ENCODE measurements around the gene PARP1.
"Not testable (repeated sequence)": the region's sequence is repeated elsewhere in the genome, so short reads cannot be mapped to it uniquely, and the experiment has no call there.

Gene PARP1

GRCh38 chr1:226407497-226408284 is at the start of gene PARP1:
Gene PARP1 (minus strand): TSS chr1:226408093. CDS start chr1:226407929, 164 bp downstream.
- peak; percentile 90 for DNase-seq

DNA sequence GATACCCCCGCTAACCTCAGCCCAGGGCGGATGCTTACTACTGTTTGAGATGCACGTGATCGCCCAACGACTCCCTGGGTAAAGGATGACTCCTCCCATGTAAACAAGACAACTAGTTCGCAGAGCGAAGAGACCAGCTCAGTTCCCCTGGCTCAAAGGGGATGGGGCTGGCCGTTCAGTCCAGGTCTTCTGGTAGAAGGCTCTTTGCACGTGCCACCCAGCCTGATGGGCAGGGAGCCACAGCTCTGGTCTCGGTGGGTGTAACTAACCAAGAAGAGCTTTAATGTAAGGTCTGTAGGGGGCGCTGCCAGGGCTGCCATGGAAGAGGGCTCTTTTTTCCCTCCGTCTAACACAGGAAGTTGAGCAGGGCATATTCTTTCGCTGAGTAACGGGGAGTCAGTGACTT is 49.4 kb upstream of the PARP1 start:
- DNase-seq = peak; percentile 41

DNA sequence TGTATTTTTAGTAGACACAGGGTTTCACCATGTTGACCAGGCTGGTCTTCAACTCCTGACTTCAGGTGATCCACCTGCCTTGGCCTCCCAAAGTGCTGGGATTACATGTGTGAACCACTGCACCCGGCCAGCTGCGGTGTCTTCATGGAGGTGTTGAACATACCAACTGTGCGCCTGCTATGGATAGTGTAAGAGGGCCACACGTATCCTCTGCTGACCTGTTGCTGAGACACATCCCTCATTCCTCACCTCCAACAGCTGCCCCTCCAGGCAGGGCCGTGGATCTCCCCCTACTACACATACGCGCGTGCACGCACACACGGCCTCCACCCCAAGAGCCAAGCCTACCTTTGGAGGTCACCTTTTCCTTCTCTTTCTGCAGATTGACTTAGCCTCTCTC is 48.0 kb upstream of the PARP1 start:
- no peak for DNase-seq

DNA sequence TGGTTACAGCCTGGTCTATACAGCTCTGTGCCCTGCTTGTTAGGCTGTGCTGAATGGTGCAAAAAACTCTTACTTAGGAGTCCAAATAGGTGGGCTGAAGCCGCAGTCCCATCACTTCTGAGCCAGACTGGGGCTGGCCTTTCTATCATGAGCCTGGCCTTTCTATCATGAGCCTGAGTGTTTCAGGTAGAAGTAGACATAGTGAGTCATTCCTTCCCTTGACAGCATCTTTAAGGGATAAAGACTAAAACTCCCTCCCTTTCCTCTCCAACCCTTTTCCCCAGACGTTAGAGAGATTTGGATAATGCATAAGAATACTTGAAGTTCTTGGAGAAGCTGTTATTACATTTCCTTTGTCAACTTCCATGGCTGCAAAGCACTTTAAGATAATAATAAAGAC is 46.5 kb upstream of the PARP1 start:
- DNase-seq = no peak

DNA sequence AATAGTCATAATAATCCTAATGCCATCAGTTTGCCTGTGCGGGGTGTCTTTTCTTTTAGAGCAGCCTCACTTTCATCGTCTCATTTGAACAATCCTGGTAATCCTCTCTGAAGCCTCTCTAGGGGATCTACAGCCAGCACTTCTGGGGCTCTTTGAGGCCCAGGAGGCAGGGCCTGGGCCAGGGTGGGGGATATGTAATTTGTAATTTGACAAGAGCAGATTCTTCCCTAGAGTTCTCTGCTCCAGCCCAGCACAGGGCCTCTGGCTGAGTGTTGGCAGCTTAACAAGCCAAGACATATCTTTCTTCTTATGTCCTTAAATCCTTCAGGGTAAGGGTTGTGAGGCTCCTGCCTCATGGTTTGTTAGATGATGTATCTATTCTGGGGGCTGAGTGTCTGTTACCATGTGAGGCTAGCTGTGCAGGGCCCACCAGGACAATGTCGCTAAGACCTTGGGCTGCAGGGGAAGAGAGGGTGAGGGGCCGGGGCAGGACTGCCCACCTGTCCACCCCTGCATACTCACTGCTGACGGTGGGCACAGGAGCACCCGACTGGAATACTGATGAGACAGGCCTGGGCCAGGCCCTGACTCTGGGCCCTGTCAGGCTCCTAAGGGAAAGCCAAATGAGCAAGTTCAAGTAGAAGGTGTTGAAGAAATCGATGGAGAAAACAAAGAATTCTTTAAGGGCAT is 45.3 kb upstream of the PARP1 start:
- DNase-seq = no peak

DNA sequence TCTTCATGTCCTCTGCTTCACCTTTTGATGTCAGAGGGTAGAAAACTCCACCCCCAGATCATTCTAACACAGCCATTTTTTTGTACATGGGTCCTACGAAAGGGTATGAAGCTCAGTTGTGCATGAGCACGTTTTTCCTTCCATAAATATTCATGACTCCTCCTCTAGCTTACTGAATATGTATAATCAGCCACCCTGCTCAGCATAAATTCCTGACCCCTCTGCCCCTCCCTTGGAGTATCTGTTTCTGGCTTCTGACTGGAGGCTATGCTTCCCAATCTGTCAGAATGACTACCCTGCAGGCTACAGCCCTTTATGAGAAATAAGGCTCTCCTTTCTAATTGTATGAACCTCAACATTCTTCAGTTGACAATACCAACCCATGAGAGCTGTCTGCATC is 42.8 kb upstream of the PARP1 start:
- no peak for DNase-seq

- no peak for DNase-seq
Observed at GRCh38 chr1:226449823-226450222, 41.9 kb upstream of the PARP1 start.

GRCh38 chr1:226447932-226448665 is 40.2 kb upstream of the PARP1 start:
- no peak for DNase-seq

DNA sequence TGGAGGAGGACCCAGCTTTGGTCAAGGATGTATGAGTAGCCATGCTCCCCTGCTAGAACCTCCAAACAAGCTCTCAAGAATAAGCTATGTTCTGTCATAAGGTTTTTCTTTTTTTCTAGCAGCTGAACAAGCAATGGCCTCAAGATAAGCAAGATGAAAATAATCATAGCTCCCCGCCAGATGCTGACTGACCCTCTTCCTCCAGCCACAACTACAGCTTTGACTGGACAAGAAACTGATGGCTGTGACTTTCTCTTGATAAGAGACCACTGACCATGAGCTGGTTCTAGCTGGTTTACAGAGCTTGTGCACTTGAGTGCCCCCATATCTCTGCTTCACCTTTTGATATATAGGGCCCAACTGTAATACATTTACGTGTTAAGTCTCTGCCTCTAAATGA is 38.2 kb upstream of the PARP1 start:
- no peak for DNase-seq

GRCh38 chr1:226444901-226445300 is 37.0 kb upstream of the PARP1 start:
- peak; percentile 24 for DNase-seq

- DNase-seq = no peak
Observed at GRCh38 chr1:226443439-226443838, 35.5 kb upstream of the PARP1 start.

- no peak for DNase-seq
Observed at GRCh38 chr1:226443033-226443432, 35.1 kb upstream of the PARP1 start.

DNA sequence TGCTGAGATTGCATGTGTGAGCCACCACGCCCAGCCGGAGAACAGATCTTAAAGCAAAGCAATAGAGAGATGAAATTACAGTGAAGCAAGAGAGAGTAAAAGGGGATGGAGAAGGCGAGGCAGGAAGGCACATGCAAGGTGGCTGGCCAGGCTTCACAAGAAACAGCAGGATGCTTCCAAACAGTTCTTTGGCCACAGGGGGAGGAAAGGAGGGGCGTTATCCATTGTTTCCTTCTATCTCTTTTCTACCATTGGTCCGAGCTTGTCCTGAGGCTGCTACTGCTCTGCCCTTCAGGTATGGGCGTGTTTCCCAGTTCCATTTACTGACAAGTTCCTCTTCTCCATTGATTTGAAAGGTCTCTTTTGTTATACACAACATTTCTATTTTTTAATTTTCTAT is 33.7 kb upstream of the PARP1 start:
- no peak for DNase-seq

DNA sequence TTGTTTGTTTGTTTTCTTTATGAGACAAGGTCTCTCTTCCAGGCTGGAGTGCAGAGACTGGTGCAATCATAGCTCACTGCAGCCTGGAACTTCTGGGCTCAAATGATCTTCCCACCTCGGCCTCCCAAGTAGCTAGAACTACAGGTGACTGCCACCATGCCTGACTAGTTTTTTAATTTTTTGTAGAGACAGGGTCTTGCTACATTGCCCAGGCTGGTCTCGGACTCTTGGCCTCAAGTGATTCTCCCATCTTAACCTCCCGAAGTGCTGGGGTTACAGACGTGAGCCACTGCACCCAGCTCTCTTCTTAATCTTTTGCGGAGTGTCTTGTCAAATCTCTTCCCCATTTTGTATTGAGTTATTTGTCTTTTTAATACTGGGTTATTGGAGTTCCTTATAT is 32.6 kb upstream of the PARP1 start:
- no peak for DNase-seq

GRCh38 chr1:226438007-226438406 is 30.1 kb upstream of the PARP1 start:
- DNase-seq = no peak

GRCh38 chr1:226436855-226437491 is 29.1 kb upstream of the PARP1 start:
- no peak for DNase-seq

- no peak for DNase-seq
Observed at GRCh38 chr1:226436472-226436854, 28.6 kb upstream of the PARP1 start.

- DNase-seq = no peak
Observed at GRCh38 chr1:226433341-226433720, 25.4 kb upstream of the PARP1 start.

GRCh38 chr1:226432586-226433340 is 24.9 kb upstream of the PARP1 start:
- DNase-seq = no peak

GRCh38 chr1:226431898-226432297 is 24.0 kb upstream of the PARP1 start:
- not testable (repeated sequence) for DNase-seq

DNA sequence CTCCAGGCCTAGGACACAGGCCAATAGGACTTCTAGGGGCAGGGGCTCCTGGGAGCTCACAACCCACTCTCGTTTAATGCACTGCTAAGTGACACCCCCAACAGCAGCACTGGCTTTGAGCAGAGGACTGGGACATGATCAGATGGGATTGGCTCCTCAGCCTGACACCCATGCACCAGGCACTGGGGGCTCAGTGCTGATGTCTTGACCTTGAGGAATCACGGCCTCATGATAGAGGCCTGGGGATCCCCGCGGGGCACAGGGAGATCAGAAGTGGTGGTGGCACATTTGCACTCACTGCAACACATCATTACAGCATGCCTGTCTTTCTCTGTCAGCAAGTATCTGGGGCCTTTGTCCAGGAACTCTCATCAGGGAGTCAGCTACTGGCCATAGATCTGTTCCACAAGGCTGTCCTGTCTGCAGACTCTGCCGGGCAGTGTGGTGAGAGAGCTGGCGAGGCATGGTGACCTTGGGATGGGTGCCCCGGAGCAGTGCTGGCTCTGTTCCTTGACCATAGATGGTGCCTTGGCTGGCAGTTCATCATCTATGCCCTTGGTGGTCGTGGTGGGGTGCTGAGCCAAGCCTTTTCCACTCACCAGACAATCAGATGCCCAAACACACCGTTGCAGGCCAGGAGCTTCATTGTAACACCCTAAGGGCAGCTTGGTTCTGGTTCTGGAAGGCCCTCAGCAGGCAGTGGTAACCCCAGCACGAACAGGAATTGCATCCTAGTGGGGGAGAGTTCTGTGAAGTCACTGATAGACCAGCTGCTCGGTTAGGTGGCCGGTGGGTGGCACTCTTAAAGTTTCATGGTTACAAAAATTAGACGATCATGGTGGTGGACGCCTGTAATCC is 22.2 kb upstream of the PARP1 start:
- DNase-seq = no peak
